Measurements from ENCODE around the gene LEF1.
"Not testable (repeated sequence)": the region's sequence is repeated elsewhere in the genome, so short reads cannot be mapped to it uniquely, and the experiment has no call there.

Gene LEF1

GRCh38 chr4:108055787-108056186 lies 112.9 kb downstream of the LEF1 start:
- no peak for DNase-seq

GRCh38 chr4:108054025-108054638 lies 114.6 kb downstream of the LEF1 start:
- no peak for DNase-seq

DNA sequence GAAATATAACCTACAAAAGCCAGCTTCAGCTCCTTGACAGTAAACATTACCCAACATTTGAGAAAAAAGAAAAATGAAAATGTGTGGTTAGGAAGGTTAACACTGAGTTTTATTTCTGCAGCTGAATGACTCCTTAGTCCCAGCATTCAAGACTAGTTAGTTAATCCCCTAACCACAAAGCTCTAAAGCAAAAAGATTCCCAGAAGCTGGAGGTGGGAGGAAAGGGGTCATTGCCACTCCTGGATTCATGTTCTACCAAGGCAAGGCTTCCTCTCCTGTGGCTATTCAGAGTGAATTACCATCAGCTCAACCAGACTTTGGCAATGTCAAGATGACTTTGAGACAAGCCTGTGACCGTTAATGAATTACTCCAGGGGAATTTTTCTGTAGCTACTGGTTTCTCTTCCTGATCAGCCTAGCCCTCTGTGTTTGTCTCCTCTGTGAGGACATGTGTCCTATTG lies 115.5 kb downstream of the LEF1 start:
- no peak for DNase-seq

DNA sequence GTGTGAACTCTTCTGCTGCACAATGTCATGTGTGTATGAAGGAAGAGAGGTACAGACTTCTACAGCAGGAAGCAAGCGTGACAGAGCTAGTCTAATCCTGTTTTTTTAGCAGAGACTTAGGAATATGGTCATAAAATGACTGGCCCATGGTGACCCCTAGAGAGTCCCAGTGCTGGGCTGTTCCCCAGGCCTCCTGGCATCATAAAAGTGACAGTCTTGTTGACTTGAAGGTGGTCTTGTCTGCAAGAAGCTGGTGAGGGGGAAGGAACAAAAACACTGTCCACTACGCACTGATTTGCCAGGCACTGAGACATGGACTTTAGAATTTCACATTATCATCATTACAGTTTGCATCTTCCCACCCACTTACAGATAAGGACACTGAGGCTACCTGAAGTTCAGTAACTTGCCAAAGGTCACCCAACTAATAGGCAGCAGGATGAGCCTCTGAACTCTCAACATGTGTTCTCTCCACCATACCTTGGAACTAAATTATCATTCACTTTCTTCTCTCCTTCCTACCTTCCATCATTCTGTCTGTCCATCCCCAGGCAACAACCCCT lies 116.1 kb downstream of the LEF1 start:
- no peak for DNase-seq

DNA sequence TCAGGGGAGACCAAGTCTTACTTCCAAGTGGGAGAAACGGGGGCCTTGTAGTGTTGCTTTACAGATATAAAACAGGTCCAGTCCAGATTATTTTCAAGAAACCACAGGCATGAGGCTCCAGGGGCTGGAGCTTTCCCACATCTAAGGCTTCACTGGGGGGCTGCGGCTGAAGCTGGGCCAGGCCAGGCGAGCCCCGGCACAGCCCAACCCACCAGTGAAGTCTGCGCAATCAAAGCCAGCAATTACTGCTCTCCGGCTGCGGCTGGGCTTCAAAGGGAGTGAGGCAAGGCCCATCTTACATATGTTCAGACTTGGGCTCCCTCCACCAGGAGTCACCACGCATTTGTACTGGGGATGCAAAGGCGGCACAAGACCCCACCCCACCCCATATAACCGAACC lies 117.4 kb downstream of the LEF1 start:
- no peak for DNase-seq

GRCh38 chr4:108050166-108051111 lies 118.3 kb downstream of the LEF1 start:
- DNase-seq: not testable (repeated sequence)

- no peak for DNase-seq
Observed at GRCh38 chr4:108049406-108049805, 119.3 kb downstream of the LEF1 start.

DNA sequence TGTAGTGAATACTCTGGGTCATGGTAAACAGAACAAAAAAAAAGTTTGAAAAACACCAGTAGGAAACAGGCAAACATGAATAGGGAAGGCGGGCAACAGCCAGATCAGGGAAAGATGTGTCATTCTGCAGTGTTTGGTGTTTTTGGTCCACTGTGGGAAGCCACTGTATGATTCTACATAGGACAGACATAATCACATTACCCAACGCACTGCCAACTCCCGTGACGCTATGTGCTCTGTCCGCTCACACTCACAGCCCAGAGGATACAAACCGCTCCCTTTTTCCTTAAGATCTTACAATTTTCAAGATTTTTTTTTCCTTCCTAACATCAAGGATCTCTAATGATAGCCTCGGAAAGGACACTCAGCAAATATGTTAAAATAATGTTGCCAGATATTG lies 119.7 kb downstream of the LEF1 start:
- no peak for DNase-seq

DNA sequence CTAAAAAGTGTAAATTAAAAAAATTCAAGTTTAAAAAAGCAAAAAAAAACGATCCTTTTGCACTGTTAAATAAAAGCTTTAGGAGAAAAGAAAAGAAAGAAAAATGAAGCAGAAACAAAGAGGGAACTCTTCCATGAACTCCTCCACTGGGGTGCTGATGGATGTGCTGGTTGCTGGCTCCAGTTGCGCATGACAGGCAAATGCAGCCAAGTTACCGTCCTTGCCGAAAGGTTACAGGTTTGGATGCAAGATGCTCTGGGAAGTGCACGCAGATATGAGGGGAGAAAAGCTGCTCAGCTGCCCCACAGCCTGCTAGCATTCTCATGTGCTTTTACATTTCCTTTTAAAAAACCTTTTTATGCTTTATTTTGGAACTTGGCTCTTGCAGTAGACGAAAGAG lies 120.6 kb downstream of the LEF1 start:
- DNase-seq: no peak

- DNase-seq: no peak
Observed at GRCh38 chr4:108047199-108047598, 121.5 kb downstream of the LEF1 start.

- DNase-seq: no peak
Observed at GRCh38 chr4:108045687-108046024, 123.1 kb downstream of the LEF1 start.

- DNase-seq: no peak
Observed at GRCh38 chr4:108044951-108045686, 123.6 kb downstream of the LEF1 start.

DNA sequence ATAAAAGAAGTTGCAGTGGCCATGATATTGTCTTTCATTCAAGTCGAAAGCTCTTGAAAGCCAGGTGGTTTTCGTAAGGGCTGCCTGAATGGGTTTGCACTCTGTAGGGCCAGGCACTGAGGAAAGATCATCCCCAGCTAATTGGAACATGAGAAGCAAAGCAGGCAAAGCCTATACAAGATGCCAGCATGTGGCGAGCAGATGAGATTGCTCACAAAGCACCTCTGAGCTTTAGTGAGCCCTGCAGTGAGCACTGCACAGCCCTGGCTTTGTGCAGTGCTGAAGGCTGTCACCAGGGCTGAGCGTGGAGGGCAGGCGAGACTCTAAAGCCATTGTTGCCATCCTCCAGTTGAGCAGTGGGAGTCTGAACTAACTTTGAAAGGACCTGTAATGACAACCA lies 125.2 kb downstream of the LEF1 start:
- DNase-seq: no peak

DNA sequence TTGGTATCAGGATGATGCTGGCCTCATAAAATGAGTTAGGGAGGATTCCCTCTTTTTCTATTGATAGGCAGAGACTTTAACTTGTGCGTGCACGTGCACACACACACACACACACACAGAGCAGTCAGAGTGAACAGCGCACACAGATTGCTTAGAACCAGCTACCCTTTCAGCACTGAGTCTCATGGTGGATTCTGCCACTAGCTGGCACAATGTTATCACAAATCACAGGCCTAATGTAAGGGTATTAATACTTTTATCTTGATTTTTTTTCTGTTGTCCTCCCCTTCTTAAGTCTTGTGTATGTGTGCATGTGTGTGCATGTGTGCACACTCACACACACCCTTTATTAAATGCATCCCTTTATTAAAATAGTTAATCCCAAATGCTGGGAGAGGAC lies 125.8 kb downstream of the LEF1 start:
- no peak for DNase-seq

GRCh38 chr4:108037884-108038283 lies 130.8 kb downstream of the LEF1 start:
- no peak for DNase-seq

DNA sequence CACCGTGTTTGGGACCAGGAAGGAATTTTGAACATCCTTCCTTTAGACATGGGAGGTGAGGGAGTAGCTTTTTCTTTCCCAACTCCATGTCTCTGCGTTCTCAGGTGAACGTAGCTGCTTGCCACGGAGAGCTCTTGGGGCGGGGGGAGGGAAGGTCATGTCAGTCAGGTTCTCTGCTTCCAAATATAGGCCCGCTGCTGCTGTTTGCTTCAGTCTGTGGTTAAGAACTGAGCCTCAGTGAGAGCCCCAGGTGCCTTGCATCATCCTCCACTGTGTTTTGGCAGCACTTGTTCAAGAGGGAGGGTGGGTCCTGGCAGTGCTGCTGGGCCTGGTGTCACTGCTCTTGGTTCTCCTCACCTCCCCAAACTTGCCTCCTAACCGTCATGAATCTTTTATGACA lies 132.5 kb downstream of the LEF1 start:
- DNase-seq: peak; percentile 75

DNA sequence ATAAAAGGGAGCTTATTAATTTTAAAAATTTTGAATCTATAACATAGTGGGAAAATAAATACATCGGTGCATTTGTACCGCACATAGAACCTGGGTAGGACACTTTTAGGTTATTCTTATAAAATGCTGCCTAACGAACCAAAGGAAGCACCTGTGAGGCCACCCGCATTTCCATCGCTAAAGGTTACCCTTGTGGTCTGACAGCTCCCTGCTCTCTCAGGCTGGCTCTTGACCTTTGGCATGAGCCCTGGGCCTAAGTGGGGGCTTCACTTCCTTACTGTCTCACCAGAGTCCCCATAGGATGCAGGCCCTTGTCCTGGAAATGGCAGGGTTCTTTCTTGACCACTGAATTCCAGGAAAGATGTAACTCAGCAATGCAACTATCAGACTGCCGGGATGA lies 133.0 kb downstream of the LEF1 start:
- DNase-seq: no peak

GRCh38 chr4:108034565-108034964 lies 134.2 kb downstream of the LEF1 start:
- DNase-seq: no peak

GRCh38 chr4:108033348-108033747 lies 135.4 kb downstream of the LEF1 start:
- DNase-seq: no peak

DNA sequence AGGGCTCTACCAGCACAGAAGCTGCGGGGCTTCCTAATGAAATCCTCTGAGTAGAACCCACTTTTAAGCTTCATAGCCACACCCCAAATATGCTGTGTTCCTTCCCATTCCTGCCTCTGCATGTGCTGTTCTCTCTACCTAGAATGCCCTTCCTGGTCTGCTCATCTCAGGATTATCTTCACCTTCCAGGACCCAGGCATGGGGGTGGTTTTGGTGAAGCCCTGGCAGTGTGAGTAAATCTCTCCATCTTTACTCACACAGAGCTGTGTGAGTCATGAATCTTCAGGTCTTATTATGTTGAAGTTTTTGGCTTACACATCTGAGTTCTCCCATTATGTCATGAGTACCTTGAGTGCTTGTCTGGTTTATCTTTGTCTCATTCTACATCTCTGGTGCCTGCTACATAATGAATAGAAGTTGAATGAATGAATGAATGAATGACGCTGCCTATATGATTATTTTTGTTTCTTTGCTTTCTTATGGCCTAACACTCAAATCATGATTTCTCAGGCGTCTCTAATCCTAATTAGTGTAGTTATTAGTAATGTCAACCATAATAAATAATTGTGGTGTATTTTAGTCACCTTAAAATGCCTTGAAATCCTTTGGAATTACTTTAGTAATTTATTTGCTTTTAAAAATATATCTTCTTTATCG lies 137.2 kb downstream of the LEF1 start:
- peak; percentile 70 for DNase-seq

GRCh38 chr4:108030332-108030731 lies 138.4 kb downstream of the LEF1 start:
- DNase-seq: peak; percentile 80

- no peak for DNase-seq
Observed at GRCh38 chr4:108029731-108030130, 139.0 kb downstream of the LEF1 start.

All from activated CD8-positive, alpha-beta memory T cell treated with anti-CD3 and anti-CD28 coated beads for 24 hours (primary cell).